ENCODE results near the gene HELZ. TPM values are rescaled to one million over a fixed set of nuclear protein-coding genes. Genes with fewer than 3 reads are reported as not detected.

The HELZ gene
- total and polyA plus RNA-seq, 2 of the 8 experiments (the other 6 are each of a cell fraction or from before 2014, with no cell fraction given): 10.0 to 48.7 TPM

GRCh38 chr17:67202503-67202902, 42.5 kb downstream of the HELZ start:
- no peak overlapping the region for H4K8ac ChIP-seq (ENCODE audit: extremely low read depth, insufficient read depth, low read length)
- H3K4ac ChIP-seq (replicated peaks; ENCODE audit: insufficient read length, low read depth, low read length): no peak overlapping the region
- no peaks in the 10 kb centered on the region for H3K79me2 ChIP-seq (ENCODE audit: control insufficient read depth in 1 of 2, insufficient read depth in 2 of 2, low read length in 2 of 2)
- H2BK15ac ChIP-seq (ENCODE audit: low read length): no peak overlapping the region
- H3K27ac ChIP-seq (ENCODE audit: low read depth, low read length): no peak overlapping the region
- 92% methylated on average over 1 of the region's 1 CpG; no CpG with 5 or more reads in 1 of the 2 experiments for WGBS, 2 experiments (ENCODE audit: extremely low coverage in 1 of 2, insufficient coverage in 1 of 2, insufficient read length in 1 of 2, insufficient replicate concordance in 2 of 2, low coverage in 1 of 2, low lambda C conversion rate in 2 of 2, missing lambda C conversion rate in 1 of 2)
- no peak overlapping the region for H2AK5ac ChIP-seq (ENCODE audit: low read depth, low read length)
- no peak overlapping the region for H3K4me2 ChIP-seq (ENCODE audit: insufficient read depth in 1 of 2, low read depth in 2 of 2, low read length in 2 of 2)
- ChIA-PET CTCF (ENCODE audit: partially characterized antibody) (interaction anchor here (0.6 to 4.3 kb wide), 4 partner anchors 15 to 410 kb away, joined by 3 to 45 read pairs (median 3); no protein-coding TSS in a partner anchor), POLR2A (ENCODE audit: partially characterized antibody) (no interaction called here)
- no peak overlapping the region for H3K9ac ChIP-seq (replicated peaks in 1 of 4; ENCODE audit: extremely low read depth in 1 of 4, low read depth in 3 of 4, low read length in 3 of 4)
- no peak overlapping the region for H4K91ac ChIP-seq (replicated peaks; ENCODE audit: insufficient read length, low read length)
- no peak for DNase-seq (ENCODE audit: low read depth in 1 of 2, low spot score in 2 of 2)
- no peak overlapping the region for H3K23ac ChIP-seq (ENCODE audit: insufficient read length)
- no peak for TF ChIP-seq TCF12 (IDR thresholded peaks at IDR 0.05; ENCODE audit: low read depth, low read length)
- TF ChIP-seq SIRT6 (IDR thresholded peaks at IDR 0.05; ENCODE audit: low read length): no peak
- H3K27me3 ChIP-seq (replicated peaks in 1 of 4; ENCODE audit: control insufficient read depth in 3 of 4, extremely low read depth in 1 of 4, insufficient read depth in 3 of 4, low read length in 3 of 4): no peaks in the 10 kb centered on the region
- no peak overlapping the region for H3K14ac ChIP-seq (ENCODE audit: insufficient read length)
- no peaks in the 10 kb centered on the region; the same call in 1 of the 2 replicates for H3K79me1 ChIP-seq (ENCODE audit: low read depth, low read length)
- peaks cover 2 to 21% (median 3%) of the 10 kb centered on the region in 4 experiments; a peak in 5 of 8 replicates for H3K36me3 ChIP-seq (ENCODE audit: control insufficient read depth in 2 of 4, insufficient read depth in 4 of 4, low read length in 3 of 4)
- no peaks in the 10 kb centered on the region for H3K4me1 ChIP-seq (replicated peaks in 1 of 4; ENCODE audit: control insufficient read depth in 3 of 4, insufficient read depth in 4 of 4, low read length in 3 of 4)
- H3K4me3 ChIP-seq (ENCODE audit: extremely low read depth in 1 of 4, insufficient read depth in 2 of 4, low read depth in 3 of 4, low read length in 4 of 4): no peak overlapping the region
- H2AFZ ChIP-seq (ENCODE audit: low read length): no peak overlapping the region
- H4K5ac ChIP-seq (ENCODE audit: insufficient read length, low read depth, low read length): no peak overlapping the region
- H3K18ac ChIP-seq (ENCODE audit: extremely low read depth, low read length): no peak overlapping the region
- no peak for FAIRE-seq
- H2BK5ac ChIP-seq (ENCODE audit: low read depth, low read length): no peak overlapping the region
- H3K9me3 ChIP-seq (ENCODE audit: insufficient read depth in 2 of 2, low read depth in 1 of 2, low read length in 1 of 2): no peaks in the 10 kb centered on the region
- H4K20me1 ChIP-seq (replicated peaks in 1 of 2; ENCODE audit: control insufficient read depth in 1 of 2, insufficient read depth in 2 of 2, low read length in 2 of 2): no peaks in the 10 kb centered on the region
- H2BK120ac ChIP-seq (replicated peaks; ENCODE audit: low read depth, low read length): no peak overlapping the region
- no peaks in the 10 kb centered on the region for H3K23me2 ChIP-seq (ENCODE audit: low read depth, low read length)
- H3K56ac ChIP-seq (replicated peaks; ENCODE audit: insufficient read length, low read depth, low read length): no peak overlapping the region
- H2BK20ac ChIP-seq (ENCODE audit: low read length): no peak overlapping the region
- no peak overlapping the region for H2BK12ac ChIP-seq (ENCODE audit: low read depth, low read length)
